PC-9 (cell line): ENCODE data around the gene TCF4. TPM values are rescaled to one million over a fixed set of nuclear protein-coding genes. Genes with fewer than 3 reads are reported as not detected.

Source experiments
- BruUV-seq: library from RNA; stranded (reverse); fragments of 400-500 nt; replicated peaks from 2 replicates; lab custom pipeline; 2021; lab: Mats Ljungman, UMichigan
- CTCF ChIA-PET: fragments of 300-600 bp; sonication (Branson Sonifier 250); formaldehyde crosslinking; loops from one replicate; lab custom pipeline; 2022; ENCODE audit warnings: antibody characterized with exemption; lab: Charles Lee
- POLR2A ChIA-PET: fragments of 300-600 bp; sonication (Branson Sonifier 250); formaldehyde crosslinking; loops from one replicate; lab custom pipeline; 2022; ENCODE audit warnings: antibody characterized with exemption; ENCODE audit not compliant: unreplicated experiment; lab: Charles Lee
- DNase-seq, 2 experiments: peaks; one replicate each; pipeline versions ENCODE4 v3.0.0 to v3.0.0-alpha.2; 2015 to 2022; ENCODE audit warnings: mixed read lengths in 1 of 2
- H2AFZ ChIP-seq: fragments of 200-600 bp; sonication (generic); 2 replicates; pipeline ENCODE4 v1.8.1; 2017; ENCODE audit warnings: antibody characterized with exemption
- H3F3A ChIP-seq: fragments of 200-600 bp; sonication (generic); 2 replicates; pipeline ENCODE4 v1.8.1; 2017; ENCODE audit warnings: antibody characterized with exemption, mild to moderate bottlenecking, low read depth; ENCODE audit not compliant: insufficient read depth
- H3K27ac ChIP-seq: fragments of 200-600 bp; sonication (generic); 2 replicates; pipeline ENCODE4 v1.6.1; 2016; ENCODE audit warnings: mixed run types
- H3K27me3 ChIP-seq: fragments of 200-600 bp; sonication (generic); 2 replicates; pipeline ENCODE4 v1.6.1; 2016; ENCODE audit warnings: low read depth, mixed run types; ENCODE audit not compliant: insufficient read depth
- H3K36me3 ChIP-seq: fragments of 200-600 bp; sonication (generic); 2 replicates; pipeline ENCODE4 v1.6.1; 2016; ENCODE audit warnings: low read depth, mixed run types
- H3K4me1 ChIP-seq: fragments of 200-600 bp; sonication (generic); replicated peaks from 2 replicates; pipeline ENCODE4 v1.6.1; 2016; ENCODE audit warnings: mixed run types; ENCODE audit not compliant: insufficient read depth
- H3K4me2 ChIP-seq: fragments of 200-600 bp; sonication (generic); 2 replicates; pipeline ENCODE4 v1.6.1; 2017; ENCODE audit warnings: mixed run types
- H3K4me3 ChIP-seq: fragments of 200-600 bp; sonication (generic); 2 replicates; pipeline ENCODE4 v1.6.1; 2016; ENCODE audit warnings: mixed run types
- H3K79me2 ChIP-seq: fragments of 200-600 bp; sonication (generic); 2 replicates; pipeline ENCODE4 v1.6.1; 2017; ENCODE audit warnings: low read depth, mixed run types
- H3K9me2 ChIP-seq: fragments of 200-600 bp; sonication (generic); 2 replicates; pipeline ENCODE4 v1.8.1; 2017; ENCODE audit warnings: mild to moderate bottlenecking; ENCODE audit not compliant: insufficient read depth
- H3K9me3 ChIP-seq: fragments of 200-600 bp; sonication (generic); 2 replicates; pipeline ENCODE4 v1.8.1; 2016; ENCODE audit warnings: low read depth; ENCODE audit not compliant: insufficient read depth
- H4K20me1 ChIP-seq: fragments of 200-600 bp; sonication (generic); 2 replicates; pipeline ENCODE4 v1.8.1; 2017; ENCODE audit not compliant: insufficient read depth
- EZH2 ChIP-seq: fragments of 200-600 bp; sonication (generic); IDR thresholded peaks from 2 replicates; pipeline ENCODE4 v1.8.0; 2017; ENCODE audit warnings: antibody characterized with exemption, low read depth
- intact Hi-C: fragments of 100-400 bp; cut with micrococcal nuclease; formaldehyde crosslinking; loops from one replicate; pipeline ENCODE4 v1.10.0; 2022; ENCODE audit not compliant: unreplicated experiment
- total RNA-seq: library from RNA; stranded (reverse); gene quantifications from 2 replicates; pipeline ENCODE4 v1.2.3, GENCODE V29; 2021
- TF ChIP-seq, protein P1 (sequence below): fragments of 200-600 bp; sonication (generic); conservative IDR thresholded peaks from 2 replicates; pipeline ENCODE4 v1.6.1; 2017; ENCODE audit warnings: mixed run types, antibody characterized with exemption, mild to moderate bottlenecking, moderate library complexity

TCF4 gene
- total RNA-seq, 1 experiment from 2014 or later, result 0.74 TPM

DNA sequence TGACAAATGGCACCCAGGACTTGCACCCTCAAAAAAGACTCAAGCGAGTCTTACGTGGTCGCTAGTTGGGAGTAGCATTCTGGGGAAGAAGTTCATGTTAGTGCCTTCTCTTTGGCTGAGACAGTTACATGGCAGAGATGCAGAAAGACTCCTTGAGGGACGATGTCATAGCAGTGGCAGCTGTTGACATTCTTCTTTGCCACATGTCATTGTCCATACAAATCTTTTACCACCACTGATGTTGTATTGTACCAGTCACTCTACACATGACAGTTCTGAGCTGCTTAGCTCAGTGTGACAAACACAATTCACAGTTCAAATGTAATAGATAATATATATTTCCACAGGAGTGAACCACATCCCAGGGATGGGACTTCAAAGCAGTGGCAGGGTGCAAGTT, 197.1 kb downstream of the TCF4 start:
- no peak overlapping the region for H3K4me2 ChIP-seq
- no peaks in the 10 kb centered on the region for H3K79me2 ChIP-seq
- DNase-seq, result no peak
- H3K36me3 ChIP-seq, result no peaks in the 10 kb centered on the region
- no peak overlapping the region for H3K27ac ChIP-seq
- no peaks in the 10 kb centered on the region for H3K9me2 ChIP-seq
- no peaks in the 10 kb centered on the region for H3F3A ChIP-seq
- H2AFZ ChIP-seq, result no peak overlapping the region
- intact Hi-C loops, result no loop called here
- ChIA-PET POLR2A (no interaction called here), CTCF (no interaction called here)
- no TSS peak for BruUV-seq
- TF ChIP-seq, protein P1, sequence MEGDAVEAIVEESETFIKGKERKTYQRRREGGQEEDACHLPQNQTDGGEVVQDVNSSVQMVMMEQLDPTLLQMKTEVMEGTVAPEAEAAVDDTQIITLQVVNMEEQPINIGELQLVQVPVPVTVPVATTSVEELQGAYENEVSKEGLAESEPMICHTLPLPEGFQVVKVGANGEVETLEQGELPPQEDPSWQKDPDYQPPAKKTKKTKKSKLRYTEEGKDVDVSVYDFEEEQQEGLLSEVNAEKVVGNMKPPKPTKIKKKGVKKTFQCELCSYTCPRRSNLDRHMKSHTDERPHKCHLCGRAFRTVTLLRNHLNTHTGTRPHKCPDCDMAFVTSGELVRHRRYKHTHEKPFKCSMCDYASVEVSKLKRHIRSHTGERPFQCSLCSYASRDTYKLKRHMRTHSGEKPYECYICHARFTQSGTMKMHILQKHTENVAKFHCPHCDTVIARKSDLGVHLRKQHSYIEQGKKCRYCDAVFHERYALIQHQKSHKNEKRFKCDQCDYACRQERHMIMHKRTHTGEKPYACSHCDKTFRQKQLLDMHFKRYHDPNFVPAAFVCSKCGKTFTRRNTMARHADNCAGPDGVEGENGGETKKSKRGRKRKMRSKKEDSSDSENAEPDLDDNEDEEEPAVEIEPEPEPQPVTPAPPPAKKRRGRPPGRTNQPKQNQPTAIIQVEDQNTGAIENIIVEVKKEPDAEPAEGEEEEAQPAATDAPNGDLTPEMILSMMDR, result no peak
- no peak for TF ChIP-seq EZH2
- H4K20me1 ChIP-seq, result no peaks in the 10 kb centered on the region
- no peaks in the 10 kb centered on the region for H3K4me1 ChIP-seq
- H3K27me3 ChIP-seq, result no peaks in the 10 kb centered on the region
- H3K4me3 ChIP-seq, result no peak overlapping the region
- H3K9me3 ChIP-seq, result no peaks in the 10 kb centered on the region

DNA sequence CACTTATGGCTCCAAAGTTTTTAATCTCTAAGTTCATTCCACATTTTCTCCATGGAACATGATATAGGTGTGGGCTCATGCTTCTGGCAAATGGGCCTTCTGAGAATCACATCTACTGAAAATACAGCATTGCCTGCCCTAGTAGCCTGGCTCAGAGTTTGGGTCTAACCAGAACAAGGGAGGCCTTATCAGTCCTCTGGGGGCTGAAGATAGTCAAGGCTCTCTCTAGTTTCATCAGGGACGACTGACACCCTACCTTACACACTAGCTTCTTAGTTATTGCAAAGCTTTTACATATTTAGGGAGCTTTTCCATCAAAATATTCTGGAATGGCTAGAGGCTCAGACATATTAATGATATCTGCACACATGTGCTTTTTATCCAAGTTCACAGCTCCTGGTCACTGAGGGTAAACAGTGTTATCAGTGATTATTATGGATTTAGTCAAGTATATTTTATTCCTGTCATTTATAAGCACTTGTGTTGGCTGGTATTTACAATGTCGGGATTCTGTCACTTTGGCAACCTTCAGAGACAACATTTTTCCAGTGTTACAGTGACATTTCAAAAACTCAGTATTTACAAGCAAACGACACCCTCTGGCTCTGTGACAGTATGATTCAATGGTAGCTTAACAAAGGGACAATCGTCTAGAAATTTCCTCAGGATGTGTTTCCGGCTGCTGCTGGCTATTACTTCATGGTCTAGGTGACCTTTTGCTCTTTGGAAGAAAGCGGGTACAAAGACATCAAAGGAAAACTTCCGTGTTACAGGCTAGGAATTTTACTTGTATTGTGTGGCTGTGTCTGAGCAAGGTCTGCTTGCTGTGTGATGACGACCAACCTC, 200.6 kb downstream of the TCF4 start:
- no peaks in the 10 kb centered on the region for H3K36me3 ChIP-seq
- no peaks in the 10 kb centered on the region for H4K20me1 ChIP-seq
- no peaks in the 10 kb centered on the region for H3K9me2 ChIP-seq
- intact Hi-C loops, result no loop called here
- H3K79me2 ChIP-seq, result no peaks in the 10 kb centered on the region
- H3F3A ChIP-seq, result no peaks in the 10 kb centered on the region
- ChIA-PET POLR2A (no interaction called here), CTCF (no interaction called here)
- H3K4me3 ChIP-seq, result no peak overlapping the region
- H3K4me1 ChIP-seq, result no peaks in the 10 kb centered on the region
- H3K9me3 ChIP-seq, result no peaks in the 10 kb centered on the region; the same call in 1 of the 2 replicates
- no peak overlapping the region for H2AFZ ChIP-seq
- DNase-seq, result no peak
- no peak overlapping the region for H3K4me2 ChIP-seq
- no peak for TF ChIP-seq EZH2
- TF ChIP-seq, protein P1, result no peak
- H3K27me3 ChIP-seq, result no peaks in the 10 kb centered on the region
- H3K27ac ChIP-seq, result no peak overlapping the region
- no TSS peak for BruUV-seq

DNA sequence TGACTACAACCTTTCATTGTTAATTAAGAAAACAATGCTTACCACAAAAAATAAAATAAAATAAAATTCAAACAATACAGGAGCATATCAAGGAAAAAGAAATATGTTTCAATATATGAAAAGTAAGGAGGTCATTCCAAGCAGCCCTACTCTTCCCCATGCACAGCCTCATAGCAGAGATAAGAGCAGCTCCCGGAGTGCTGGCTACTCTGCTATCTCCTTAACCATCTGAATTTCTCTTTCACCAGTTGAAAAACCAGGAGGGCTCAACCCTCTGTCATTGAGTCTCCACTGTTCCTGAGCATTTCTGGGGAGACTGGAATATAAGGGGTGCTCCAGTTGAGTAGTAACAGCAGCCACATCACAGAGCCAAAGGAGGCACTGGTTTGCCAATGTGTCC, 201.4 kb downstream of the TCF4 start:
- H3K4me2 ChIP-seq, result no peak overlapping the region
- no peaks in the 10 kb centered on the region for H3K36me3 ChIP-seq
- no peak overlapping the region for H3K27ac ChIP-seq
- H4K20me1 ChIP-seq, result no peaks in the 10 kb centered on the region
- H3K9me2 ChIP-seq, result no peaks in the 10 kb centered on the region
- H3K79me2 ChIP-seq, result no peaks in the 10 kb centered on the region
- no peaks in the 10 kb centered on the region for H3F3A ChIP-seq
- H2AFZ ChIP-seq, result no peak overlapping the region
- ChIA-PET POLR2A (no interaction called here), CTCF (no interaction called here)
- H3K9me3 ChIP-seq, result no peaks in the 10 kb centered on the region; the same call in 1 of the 2 replicates
- no peak overlapping the region for H3K4me3 ChIP-seq
- no peak for TF ChIP-seq EZH2
- TF ChIP-seq, protein P1, result no peak
- no peaks in the 10 kb centered on the region for H3K27me3 ChIP-seq
- intact Hi-C loops, result no loop called here
- no peaks in the 10 kb centered on the region for H3K4me1 ChIP-seq
- no TSS peak for BruUV-seq
- DNase-seq, result no peak
